Left lobe of liver (tissue), 2 donors: Measurements from ENCODE around the gene KRT2. TPM values are rescaled to one million over a fixed set of nuclear protein-coding genes. Genes with fewer than 3 reads are reported as not detected.

ENCODE experiments used
- ATAC-seq: fragments of 200-7000 bp; cut with Tn5 transposase; one replicate; pipeline ENCODE4 v1.9.1; 2020; ENCODE audit warnings: mild to moderate bottlenecking, moderate library complexity
- DNase-seq: peaks from one replicate; pipeline ENCODE4 v3.0.0-alpha.2; 2020; ENCODE audit warnings: low spot score
- total RNA-seq: library from RNA; stranded (reverse); gene quantifications from one replicate; pipeline ENCODE4 v1.2.1, GENCODE V29; 2021
- donor health status: DM: no; HTN: no; CAD: no; lungs with moderate emphysema.
- donor health status: DM: no; HTN: yes; CAD: no.

KRT2 gene
- total RNA-seq, 1 donor from 2014 or later = not detected

DNA sequence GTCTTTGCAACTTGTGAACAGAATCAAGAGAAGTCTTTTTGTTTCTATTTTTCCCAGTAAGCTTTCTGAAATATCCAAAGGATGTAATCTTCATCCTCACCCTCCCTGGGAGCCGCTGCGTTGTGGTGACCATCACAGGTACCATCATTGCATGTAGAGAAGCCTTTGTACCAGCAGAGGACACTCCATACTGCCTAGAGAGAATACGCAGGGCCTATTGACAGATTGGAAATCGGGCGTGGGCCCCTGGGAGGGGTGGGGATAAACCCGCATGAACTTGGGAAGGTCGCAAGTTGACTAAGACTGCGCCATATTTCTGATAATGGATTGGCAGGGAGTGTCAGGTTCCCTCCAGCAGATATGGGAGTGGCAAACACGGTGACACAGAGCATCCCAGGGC is 15.5 kb upstream of the KRT2 start:
- ATAC-seq (no peak), DNase-seq (no peak)

DNA sequence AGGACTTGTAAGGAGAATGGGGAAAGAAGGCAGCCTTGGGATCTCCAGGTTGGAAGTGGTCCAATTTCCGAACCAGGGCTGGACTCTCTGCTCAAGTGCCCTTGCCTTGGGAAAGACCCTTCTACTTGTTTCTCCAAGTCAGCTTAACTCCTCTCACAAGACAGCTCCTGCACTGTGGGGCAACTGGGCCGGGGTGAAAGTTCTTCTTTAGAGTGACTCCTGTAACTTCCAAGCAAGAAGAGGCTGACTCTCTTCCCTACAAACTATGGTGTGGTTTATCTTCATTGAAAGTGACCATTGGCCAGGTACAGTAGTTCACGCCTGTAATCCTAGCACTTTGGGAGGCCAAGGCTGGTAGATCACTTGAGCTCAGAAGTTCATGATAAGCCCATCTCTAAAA is 14.5 kb upstream of the KRT2 start:
- ATAC-seq (no peak), DNase-seq (no peak)

DNA sequence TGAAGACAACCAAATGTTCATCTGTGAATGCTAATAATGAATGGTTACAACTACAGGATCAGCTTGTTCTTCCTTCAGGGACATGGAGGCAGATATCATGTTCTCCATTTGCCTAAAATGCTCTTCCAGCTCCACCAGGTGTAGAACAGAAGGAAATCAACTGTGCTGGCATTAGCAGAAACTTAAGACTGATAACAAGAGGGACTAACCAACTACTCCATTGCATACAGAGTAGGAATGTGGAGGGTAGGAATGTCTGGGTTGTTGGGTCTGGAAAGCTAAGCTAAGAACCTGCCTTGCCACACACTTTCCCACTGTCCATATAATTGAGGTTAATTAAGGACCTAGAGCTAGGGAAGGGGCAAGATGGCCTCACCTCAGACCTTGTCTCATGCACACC is 11.4 kb upstream of the KRT2 start:
- no peak for DNase-seq
- no peak for ATAC-seq

DNA sequence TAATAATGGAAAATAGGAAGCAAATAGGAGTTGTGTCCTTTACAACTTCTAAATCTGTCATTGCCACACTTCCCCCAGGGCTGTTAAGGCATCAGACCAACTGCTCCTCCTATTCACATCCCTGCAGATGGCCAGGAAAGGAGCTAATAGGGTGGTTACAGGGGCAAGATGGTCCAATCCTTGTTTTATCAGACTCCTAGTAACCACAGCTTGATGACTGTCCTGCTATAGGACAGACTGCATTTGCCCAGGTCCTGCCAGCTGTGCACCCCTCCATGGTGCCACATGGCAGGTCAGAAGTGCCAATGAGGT is 10.9 kb upstream of the KRT2 start:
- ATAC-seq (no peak), DNase-seq (no peak)

DNA sequence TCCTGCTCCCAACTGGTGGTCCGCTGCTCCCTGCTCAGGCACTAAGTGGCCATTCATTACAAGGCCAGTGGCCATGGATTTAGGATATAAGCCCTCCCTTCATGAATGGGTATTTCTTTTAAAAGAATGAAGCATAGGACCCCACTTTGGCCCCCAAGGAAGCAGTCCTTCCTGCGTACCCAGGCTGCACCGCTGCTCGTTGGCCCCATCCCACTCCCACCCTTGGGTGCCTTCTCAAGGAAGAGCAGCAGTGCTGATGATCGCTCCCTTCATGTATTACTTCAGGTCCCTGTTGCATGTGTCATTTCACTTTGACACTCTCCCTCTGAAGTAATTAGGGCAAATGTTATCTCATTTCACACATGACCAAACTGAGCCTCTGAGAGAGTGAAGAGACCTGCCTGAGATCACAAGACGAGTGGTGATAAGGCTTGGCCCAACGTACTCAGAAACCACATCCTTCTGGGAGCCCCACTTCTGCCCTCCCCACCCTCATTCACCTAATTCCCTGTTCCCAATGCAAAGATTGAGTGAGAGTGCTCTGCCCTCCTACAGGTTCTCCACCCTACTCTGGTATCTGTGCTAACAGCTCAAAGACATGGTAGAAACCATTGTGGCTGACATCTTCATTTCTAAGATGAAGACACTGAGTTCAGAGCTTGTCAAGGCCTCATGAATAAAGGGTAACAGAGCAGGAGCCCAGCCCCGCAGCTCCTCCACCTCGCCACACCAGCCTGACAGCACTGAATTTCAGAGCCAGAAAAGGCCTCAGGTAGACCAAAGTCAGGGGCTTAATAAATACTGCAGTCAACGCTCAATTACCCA is 10.3 kb upstream of the KRT2 start:
- ATAC-seq (no peak), DNase-seq (no peak)

DNA sequence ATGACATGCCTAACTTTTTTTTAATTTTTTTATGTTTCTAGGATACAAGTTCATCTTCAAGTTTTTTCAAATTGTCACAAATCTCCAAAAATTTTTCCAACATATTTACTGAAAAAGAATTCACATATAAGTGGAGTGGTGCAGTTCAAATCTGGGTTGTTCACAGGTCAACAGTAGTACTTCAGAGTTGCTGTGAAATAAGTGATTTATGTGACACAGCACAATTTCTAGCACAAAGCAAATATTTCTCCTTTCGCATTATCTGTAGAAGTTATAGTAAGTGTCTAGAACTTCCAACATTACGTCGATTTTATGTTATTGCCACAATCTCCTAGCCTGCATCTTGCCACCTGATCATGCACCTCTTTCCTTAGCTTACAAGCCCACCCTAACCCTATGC is 9.7 kb upstream of the KRT2 start:
- DNase-seq (no peak), ATAC-seq (no peak)

DNA sequence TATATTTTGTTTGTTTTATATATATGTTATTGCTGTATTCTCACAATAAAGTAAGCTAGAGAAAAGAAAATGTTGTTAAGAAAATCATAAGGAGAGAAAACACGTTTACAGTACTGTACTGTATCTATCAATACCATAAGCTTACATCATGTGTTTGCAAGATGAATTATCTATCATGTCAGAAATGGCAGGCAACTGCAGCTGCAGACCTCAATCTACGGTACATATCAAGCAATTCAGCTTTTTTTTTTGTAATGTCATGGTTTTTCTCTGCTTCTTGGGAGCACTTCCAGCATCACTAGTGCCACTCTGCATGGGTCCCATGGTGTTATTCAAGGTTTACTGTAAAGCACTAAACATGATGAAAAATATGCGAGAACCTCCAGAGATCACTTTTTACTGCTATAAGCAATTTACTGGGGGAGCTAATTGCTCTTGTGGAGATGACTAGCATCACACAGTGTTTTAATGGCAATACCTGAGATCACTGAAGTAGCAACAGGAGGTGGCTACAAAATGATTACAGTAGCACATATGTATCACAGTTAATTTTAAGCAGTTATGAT is 9.0 kb upstream of the KRT2 start:
- DNase-seq = no peak
- no peak for ATAC-seq

DNA sequence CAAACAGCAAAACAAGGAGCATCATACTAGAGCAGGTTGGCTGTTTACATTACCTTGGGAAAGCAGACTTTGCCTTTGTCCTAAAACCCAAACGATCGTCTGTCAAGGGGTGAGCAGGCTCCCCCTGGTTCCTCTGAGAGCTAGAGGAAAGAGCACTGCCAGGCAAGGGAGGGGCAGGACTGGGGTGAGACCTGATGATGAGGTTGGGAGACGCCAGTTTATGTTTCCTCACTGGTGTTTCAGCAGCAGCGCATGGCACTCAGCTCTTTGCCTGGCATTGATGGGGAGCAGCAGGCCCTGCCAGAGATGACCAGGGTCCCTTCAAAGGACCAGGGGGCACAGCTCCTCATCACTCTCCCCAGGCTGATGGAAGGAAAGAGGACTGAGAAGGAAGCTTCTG is 7.9 kb upstream of the KRT2 start:
- no peak for DNase-seq
- no peak for ATAC-seq

DNA sequence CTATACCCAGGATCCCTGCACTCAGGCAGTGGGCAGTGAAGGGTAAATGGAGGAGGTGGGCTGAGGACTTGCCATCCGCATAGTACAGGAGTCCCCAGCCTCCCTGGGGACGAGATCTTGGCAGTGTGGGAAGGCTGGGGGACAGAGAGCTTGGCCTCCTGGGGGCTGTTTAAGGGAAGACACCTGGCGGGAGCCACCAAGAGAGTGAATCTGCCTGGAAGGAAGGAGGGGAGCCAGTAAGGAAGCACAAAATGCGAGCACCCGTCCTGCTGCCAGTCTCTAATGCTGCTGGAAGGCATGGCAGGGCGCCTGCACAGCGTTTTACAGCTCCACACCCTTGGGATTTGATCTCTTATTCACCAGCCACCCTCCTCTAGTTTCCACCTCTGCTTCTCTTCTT is 7.4 kb upstream of the KRT2 start:
- DNase-seq (no peak), ATAC-seq (no peak)

DNA sequence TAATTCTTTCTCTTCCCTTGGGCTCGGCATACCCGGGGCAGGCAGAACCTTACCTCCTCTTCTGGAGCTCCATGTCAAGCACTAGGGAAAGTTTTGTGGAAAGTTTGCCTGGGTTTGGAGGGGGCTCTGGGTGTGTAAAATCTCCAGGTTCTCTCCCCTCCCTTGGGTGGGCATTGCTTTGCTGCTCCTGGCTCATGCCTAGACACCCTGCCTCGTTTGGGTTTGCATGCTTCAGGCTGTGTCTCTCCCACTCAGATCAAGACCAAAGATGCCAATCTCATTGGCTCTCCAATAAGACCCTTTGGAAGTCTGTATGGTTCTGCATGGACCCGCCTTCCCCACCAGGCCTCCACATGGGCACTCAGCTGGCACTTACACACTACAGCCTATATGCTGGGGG is 6.2 kb upstream of the KRT2 start:
- DNase-seq (no peak), ATAC-seq (no peak)

DNA sequence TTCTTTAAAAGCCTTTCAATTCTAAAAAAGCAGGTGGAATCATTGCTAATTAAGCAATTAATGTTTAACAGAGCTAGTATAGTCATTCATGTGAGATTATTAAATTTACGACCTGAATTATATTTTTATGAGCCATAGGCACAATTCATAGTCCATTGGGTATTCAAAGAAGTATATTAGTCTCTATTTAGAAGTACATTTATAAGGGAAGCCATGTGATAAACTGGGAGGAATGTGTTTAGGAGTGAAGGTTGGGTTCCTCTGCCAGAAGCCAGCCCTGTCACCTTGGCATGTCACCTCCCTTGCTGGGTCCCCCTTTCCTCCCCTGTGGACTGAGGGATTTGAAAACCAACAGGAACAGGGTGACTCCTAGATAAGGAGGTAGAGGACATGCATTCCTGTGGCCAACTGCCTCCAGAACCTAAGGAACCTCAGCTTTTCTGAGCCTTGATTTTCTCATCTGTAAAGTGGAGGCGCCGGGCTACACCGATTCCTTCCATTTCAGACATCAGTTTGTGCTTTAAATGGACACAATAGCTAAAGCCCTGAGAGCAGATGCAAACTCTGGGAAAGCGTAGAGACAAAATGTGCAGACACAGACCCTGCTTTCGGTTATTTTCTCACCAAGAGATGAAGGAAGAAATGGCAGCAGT is 5.4 kb upstream of the KRT2 start:
- no peak for DNase-seq

DNA sequence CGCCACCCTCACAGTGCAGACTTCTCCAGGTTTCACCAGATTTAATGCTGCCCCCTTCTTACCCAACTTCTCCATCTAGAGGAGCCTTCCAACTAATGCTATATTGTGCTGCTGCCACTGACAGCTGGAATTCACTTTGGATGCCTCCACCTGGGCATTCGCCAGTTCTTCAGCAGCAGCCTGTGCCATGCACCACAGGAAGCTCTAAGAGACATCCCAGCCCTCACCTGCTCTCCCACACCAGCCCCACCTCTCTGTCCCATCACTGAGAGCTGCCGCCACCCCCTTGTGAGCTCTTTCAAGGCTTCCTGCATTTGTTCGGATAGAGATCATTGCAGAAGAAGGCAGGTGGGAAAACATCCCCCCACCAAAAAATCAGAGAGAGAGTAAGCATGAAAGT is 4.6 kb upstream of the KRT2 start:
- ATAC-seq = no peak

More for the DNA sequence above, 5.4 kb upstream of the KRT2 start:
- ATAC-seq = no peak

DNA sequence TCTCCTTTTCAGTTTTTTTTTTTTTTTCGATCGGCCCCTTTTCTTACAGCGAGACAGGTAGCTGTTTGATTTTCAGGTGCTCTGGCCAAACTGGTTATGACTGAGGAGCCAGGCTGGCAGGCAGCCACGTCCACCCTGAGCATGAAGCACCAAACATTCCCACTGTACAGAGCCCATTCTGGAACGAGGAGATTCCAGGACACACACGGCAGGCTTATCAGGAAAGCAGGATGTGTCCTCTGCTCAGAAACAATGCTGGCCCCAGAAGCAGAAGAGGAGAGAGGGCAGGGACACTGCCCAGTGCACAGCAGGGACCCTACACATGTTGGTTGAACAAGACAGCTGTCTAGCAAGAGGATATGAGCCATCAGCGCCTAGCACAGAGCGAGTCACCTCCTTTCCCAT is 3.7 kb upstream of the KRT2 start:
- DNase-seq = no peak
- peak; percentile 37 for ATAC-seq

More for the DNA sequence above, 4.6 kb upstream of the KRT2 start:
- no peak for DNase-seq

DNA sequence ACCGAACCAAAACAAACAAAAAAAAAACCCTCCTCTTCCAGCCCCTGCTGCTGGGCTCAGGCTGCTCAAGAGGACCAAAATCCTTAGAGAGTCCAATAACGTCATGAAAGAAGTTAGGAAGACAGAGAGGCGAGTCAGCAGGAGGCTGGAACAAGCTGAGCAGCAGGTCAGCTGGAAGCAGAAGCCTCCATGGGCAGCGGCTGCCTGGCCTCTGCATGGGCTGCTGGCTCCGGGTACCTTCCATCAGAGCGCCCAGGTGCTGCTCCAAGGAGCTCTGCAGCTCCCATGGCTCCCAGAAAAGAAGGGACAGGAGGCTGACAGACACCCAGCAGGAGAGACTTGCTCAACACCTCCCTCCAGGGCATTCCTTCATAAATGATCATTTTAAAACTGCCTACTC is 3.2 kb upstream of the KRT2 start:
- DNase-seq (no peak), ATAC-seq (no peak)

DNA sequence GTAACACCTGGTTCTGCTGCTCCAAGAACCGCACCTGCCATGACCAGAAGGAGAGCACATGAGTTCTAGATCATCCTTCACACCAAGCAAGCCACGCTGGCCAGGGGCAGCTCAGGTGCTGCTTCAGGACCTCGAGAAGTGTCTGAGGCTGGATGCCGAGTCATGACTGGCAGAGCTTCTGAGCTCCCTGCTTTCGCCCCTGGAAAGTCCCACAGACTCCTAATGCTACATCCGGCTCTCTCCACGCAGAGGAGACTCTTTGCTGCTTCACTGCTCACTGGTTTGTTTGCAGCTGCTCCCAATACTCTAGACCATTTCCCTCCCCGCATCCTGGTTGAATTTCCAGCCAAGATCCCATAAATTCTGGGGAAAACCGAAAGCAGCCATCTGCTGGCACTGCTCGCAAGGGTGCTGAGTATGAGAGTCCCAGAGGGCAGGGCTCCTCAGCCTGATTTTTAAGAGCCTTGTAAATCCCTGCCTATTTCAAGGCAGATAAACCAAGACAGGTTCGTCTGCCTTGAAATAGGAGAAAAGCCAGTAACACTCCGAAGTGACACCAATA is 1.4 kb downstream of the KRT2 start:
- peak; percentile 38 for DNase-seq
- ATAC-seq = no peak

DNA sequence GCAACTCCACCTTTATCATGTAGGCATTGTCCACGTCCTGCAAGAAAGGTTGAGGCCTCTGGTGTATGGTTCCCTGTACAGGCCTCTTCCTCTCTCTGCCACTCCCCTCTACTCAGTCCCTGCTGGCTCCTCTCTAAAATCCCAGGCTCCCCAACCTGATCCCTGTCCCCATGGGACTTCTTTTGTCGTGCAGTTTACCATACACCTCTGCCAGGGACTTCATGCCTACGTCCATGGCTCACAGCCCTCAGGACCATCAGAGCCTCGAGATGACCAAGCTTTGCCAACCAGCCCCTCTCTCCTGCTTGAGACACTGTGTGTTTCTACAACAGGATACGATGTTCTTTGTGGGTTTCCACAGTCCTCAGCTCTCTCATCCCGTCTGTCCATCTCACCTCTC is 2.9 kb downstream of the KRT2 start:
- no peak for DNase-seq
- ATAC-seq = no peak

DNA sequence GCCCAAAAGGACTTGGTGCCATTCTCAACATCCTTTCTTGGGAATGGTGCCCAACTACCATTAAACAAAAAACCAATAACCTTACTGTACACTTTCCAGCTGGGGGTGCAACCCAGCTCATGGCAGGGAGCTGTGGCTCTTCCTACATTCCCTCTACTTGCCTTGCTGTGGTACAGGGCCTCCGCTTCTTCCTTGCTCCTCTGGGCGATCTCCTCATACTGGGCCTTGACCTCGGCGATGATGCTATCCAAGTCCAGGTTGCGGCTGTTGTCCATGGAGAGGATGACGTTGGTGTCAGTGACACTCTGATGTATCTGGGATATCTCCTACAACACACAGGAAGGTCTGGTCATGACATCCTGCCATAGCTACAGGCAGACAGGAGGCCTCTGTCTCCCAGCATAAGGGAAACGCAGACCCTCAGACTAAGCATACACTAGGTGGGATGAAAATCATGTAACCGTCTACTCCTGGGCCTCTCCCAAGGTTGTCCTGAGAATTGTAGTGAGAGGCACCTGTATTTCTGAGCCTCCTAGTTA is 3.9 kb downstream of the KRT2 start:
- DNase-seq = peak; percentile 18
- no peak for ATAC-seq

DNA sequence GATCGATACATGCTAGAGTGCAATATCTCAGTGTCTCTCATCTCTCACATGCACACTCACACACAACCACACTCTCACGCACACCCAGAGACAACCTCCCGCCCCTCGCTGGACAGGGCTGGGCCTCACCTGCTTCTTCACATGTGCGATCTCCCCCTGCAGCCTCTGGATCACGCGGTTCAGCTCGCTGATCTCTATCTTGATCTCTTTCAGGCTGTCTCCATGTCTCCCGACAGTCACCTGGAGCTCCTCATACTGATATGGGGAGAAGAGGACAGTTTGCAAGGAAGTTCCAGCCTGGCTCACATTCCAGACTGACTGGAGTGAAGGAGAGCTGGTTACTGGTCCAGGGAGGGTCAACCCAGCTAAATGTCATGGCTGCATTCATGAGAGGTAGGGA is 4.4 kb downstream of the KRT2 start:
- DNase-seq (peak; percentile 24), ATAC-seq (no peak)

DNA sequence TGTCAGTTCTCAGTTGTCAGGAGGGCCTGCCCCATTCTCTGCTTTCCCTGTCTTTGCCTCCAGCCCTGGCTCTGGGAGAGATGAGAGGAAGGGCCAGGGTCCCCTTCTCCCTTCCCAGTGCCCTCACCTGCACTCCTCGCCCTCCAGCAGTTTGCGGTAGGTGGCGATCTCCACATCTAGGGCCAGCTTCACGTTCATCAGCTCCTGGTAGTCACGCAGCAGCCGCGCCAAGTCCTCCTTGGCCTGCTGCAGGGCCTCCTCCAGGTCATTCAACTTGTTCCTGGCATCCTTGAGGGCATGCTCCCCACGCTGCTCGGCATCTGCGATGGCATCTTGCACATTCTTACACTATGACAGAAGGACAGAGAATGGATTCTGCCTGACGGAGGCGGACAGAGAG is 5.4 kb downstream of the KRT2 start:
- DNase-seq = peak; percentile 27

DNA sequence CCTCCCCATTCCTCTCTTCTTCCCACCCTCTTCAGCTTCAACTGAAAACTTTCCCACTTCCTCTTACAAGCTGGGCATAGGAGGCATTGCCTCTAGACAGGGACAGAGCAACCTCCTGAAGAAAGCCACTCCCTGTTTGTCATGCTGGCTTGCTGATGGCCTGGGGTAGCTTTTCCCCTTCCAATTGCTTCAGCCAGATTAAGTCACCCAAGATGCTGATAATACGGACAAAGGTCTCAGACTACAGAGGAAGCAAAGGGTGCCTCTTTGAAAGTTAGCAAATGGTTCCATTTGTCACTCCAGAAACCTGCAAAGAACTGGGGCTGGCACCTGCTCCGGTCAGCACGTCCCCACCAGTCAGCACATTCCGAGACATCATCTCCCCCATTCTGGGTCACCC is 6.0 kb downstream of the KRT2 start:
- ATAC-seq = no peak

More for the DNA sequence above, 5.4 kb downstream of the KRT2 start:
- ATAC-seq = no peak

DNA sequence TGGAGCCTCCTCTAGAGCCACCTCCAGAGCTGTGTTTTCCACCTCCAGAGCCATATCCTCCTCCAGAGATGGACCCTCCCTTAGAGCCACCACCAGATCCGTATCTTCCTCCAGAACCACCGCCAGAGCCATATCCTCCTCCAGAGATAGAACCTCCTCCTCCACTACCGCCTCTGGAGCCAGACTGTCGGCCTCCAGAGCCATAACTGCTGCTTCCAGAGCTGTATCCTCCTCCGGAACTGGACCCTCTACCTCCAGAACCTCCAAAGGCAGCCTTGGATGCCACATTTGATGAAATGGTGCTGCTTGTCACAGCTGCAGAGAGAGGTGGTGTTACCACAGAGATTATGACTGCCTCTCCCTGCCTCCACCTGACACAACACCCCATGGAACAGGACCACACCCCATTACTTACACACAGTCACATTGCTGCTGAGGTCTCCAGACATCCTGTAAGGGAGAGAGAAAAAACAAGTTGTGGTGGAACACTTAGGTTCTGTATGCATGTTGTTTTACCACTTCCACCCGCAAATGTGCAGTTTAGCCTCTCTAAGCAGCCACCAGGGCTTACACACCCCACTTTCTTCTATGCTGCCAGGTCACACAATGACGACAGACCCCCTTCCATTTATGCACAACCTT is 6.8 kb downstream of the KRT2 start:
- ATAC-seq (no peak), DNase-seq (peak; percentile 37)

More for the DNA sequence above, 6.0 kb downstream of the KRT2 start:
- DNase-seq = peak; percentile 12
